SK-N-SH treated with all-trans-retinoic acid at 6 μM for 48 hours (cell line): Measurements from ENCODE around the gene CDC20B.

Experiments used
- ATAC-seq: fragments of 200-7000 bp; cut with Tn5 transposase; 3 replicates; pipeline ENCODE4 v1.9.1; 2020; ENCODE audit warnings: mild to moderate bottlenecking, moderate library complexity
- BACH2 ChIP-seq: fragments of 250-450 bp; sonication (Bioruptor Pico); IDR thresholded peaks from 2 replicates; pipeline ENCODE4 v1.9.0; 2021; ENCODE audit warnings: mild to moderate bottlenecking, borderline replicate concordance
- CREB5 ChIP-seq: fragments of 250-450 bp; sonication (Bioruptor Pico); IDR thresholded peaks from 2 replicates; pipeline ENCODE4 v1.5.1; 2020; ENCODE audit warnings: low read depth, mild to moderate bottlenecking, moderate library complexity
- CSDC2 ChIP-seq: fragments of 250-450 bp; sonication (Bioruptor Pico); IDR thresholded peaks from 2 replicates; pipeline ENCODE4 v1.5.0; 2020; ENCODE audit warnings: mild to moderate bottlenecking, moderate library complexity
- ESRRG ChIP-seq: fragments of 250-450 bp; sonication (Bioruptor Pico); IDR thresholded peaks from 2 replicates; pipeline ENCODE4 v1.6.1; 2021; ENCODE audit warnings: mild to moderate bottlenecking
- GLIS3 ChIP-seq: fragments of 250-450 bp; sonication (Bioruptor Pico); IDR thresholded peaks from 2 replicates; pipeline ENCODE4 v1.5.0; 2020; ENCODE audit warnings: mild to moderate bottlenecking, moderate library complexity
- OSR1 ChIP-seq: fragments of 250-450 bp; sonication (Bioruptor Pico); IDR thresholded peaks from 2 replicates; pipeline ENCODE4 v1.8.0; 2022; ENCODE audit warnings: moderate library complexity, mild to moderate bottlenecking, inconsistent platforms
- PPARA ChIP-seq: fragments of 250-450 bp; sonication (Bioruptor Pico); IDR thresholded peaks from 2 replicates; pipeline ENCODE4 v1.5.0; 2020; ENCODE audit warnings: mild to moderate bottlenecking, borderline replicate concordance
- RARB ChIP-seq: fragments of 250-450 bp; sonication (Bioruptor Pico); IDR thresholded peaks from 2 replicates; pipeline ENCODE4 v1.8.0; 2021; ENCODE audit warnings: mild to moderate bottlenecking, moderate library complexity
- TCF4 ChIP-seq: fragments of 250-450 bp; sonication (Bioruptor Pico); IDR thresholded peaks from 2 replicates; pipeline ENCODE4 v1.8.0; 2021; ENCODE audit warnings: mild to moderate bottlenecking, moderate library complexity, borderline replicate concordance
- TOX ChIP-seq: fragments of 250-450 bp; sonication (Bioruptor Pico); IDR thresholded peaks from 2 replicates; pipeline ENCODE4 v1.8.0; 2021; ENCODE audit warnings: mild to moderate bottlenecking, moderate library complexity, borderline replicate concordance
- ZC3H10 ChIP-seq: fragments of 250-450 bp; sonication (Bioruptor Pico); IDR thresholded peaks from 2 replicates; pipeline ENCODE4 v1.5.1; 2021; ENCODE audit warnings: mild to moderate bottlenecking, moderate library complexity
- ZFP3 ChIP-seq: fragments of 250-450 bp; sonication (Bioruptor Pico); IDR thresholded peaks from 2 replicates; pipeline ENCODE4 v1.5.0; 2020; ENCODE audit warnings: mild to moderate bottlenecking, moderate library complexity
- ZFP30 ChIP-seq: fragments of 450-650 bp; formaldehyde crosslinking; IDR thresholded peaks from 2 replicates; pipeline ENCODE4 v1.5.0; 2022; ENCODE audit warnings: mild to moderate bottlenecking, moderate library complexity
- ZNF565 ChIP-seq: fragments of 450-650 bp; formaldehyde crosslinking; conservative IDR thresholded peaks from 2 replicates; pipeline ENCODE4 v1.5.0; 2020; ENCODE audit warnings: low read depth, mild to moderate bottlenecking, moderate library complexity
- ZNF70 ChIP-seq: fragments of 450-650 bp; formaldehyde crosslinking; IDR thresholded peaks from 2 replicates; pipeline ENCODE4 v1.5.0; 2020; ENCODE audit warnings: mild to moderate bottlenecking, moderate library complexity
- TF ChIP-seq, protein P1 (sequence below): fragments of 250-450 bp; sonication (Bioruptor Pico); IDR thresholded peaks from 2 replicates; pipeline ENCODE4 v1.8.0; 2021; ENCODE audit warnings: low read depth, mild to moderate bottlenecking, moderate library complexity, borderline replicate concordance
- TF ChIP-seq, protein P2 (sequence below): fragments of 250-450 bp; sonication (Bioruptor Pico); IDR thresholded peaks from 2 replicates; pipeline ENCODE4 v1.5.1; 2021; ENCODE audit warnings: mild to moderate bottlenecking, moderate library complexity

CDC20B gene

DNA sequence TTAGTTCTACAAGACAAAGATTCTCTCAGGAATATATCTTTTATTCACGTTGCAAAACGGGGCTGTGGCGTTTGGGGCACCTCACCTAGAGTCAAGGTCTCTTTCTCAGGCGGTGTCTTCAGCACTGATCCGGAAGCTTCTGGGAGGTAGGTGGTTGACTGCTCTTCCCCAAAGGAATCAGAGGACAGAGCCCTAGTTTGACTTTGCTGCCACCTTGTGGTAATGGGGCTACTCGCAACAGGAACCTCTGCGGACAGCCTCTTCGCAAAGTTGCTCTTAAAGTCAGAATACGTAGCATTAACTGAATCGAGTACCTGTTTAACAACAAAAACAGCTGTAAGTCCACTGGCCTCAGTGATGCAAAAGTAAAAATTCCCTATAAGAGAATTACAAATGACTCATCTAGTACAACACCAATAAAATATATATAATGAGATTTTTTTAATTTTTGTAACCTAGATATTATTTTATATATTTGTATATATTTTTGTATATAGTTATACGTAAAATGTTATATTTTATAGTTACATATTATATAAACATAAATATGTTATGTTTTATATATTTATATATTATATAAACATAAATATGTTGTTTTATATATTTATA lies 26.3 kb downstream of the CDC20B start:
- peak; percentile 98 for ATAC-seq
- TF ChIP-seq TCF4 (CRISPR knock-in tag) (no peak), ZC3H10 (no peak), ZNF565 (CRISPR knock-in tag) (no peak), CSDC2 (CRISPR knock-in tag) (no peak), ZFP30 (CRISPR knock-in tag) (no peak)
- TF ChIP-seq, all 23 proteins: peak for 0

- TF ChIP-seq CSDC2 (CRISPR knock-in tag) (no peak), ZNF70 (CRISPR knock-in tag) (no peak), ZFP3 (CRISPR knock-in tag) (no peak), ZNF565 (CRISPR knock-in tag) (no peak), CREB5 (CRISPR knock-in tag) (no peak)
- TF ChIP-seq, protein P1, sequence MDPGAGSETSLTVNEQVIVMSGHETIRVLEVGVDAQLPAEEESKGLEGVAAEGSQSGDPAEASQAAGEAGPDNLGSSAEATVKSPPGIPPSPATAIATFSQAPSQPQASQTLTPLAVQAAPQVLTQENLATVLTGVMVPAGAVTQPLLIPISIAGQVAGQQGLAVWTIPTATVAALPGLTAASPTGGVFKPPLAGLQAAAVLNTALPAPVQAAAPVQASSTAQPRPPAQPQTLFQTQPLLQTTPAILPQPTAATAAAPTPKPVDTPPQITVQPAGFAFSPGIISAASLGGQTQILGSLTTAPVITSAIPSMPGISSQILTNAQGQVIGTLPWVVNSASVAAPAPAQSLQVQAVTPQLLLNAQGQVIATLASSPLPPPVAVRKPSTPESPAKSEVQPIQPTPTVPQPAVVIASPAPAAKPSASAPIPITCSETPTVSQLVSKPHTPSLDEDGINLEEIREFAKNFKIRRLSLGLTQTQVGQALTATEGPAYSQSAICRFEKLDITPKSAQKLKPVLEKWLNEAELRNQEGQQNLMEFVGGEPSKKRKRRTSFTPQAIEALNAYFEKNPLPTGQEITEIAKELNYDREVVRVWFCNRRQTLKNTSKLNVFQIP (CRISPR knock-in tag): no peak
- ATAC-seq: peak; percentile 24; the same call in 1 of the 3 replicates
These were observed 26.9 kb downstream of the CDC20B start for GRCh38 chr5:55146080-55146479.

- ATAC-seq: no peak
- TF ChIP-seq ZNF565 (CRISPR knock-in tag) (no peak), OSR1 (CRISPR knock-in tag) (no peak), ZC3H10 (no peak), TOX (CRISPR knock-in tag) (no peak), TCF4 (CRISPR knock-in tag) (no peak), RARB (no peak), BACH2 (no peak), ZFP30 (CRISPR knock-in tag) (no peak), PPARA (no peak)
- TF ChIP-seq, protein P2, sequence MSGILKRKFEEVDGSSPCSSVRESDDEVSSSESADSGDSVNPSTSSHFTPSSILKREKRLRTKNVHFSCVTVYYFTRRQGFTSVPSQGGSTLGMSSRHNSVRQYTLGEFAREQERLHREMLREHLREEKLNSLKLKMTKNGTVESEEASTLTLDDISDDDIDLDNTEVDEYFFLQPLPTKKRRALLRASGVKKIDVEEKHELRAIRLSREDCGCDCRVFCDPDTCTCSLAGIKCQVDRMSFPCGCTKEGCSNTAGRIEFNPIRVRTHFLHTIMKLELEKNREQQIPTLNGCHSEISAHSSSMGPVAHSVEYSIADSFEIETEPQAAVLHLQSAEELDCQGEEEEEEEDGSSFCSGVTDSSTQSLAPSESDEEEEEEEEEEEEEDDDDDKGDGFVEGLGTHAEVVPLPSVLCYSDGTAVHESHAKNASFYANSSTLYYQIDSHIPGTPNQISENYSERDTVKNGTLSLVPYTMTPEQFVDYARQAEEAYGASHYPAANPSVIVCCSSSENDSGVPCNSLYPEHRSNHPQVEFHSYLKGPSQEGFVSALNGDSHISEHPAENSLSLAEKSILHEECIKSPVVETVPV (CRISPR knock-in tag): no peak
- TF ChIP-seq, all 23 proteins: peak for 0
These were observed 29.4 kb downstream of the CDC20B start for GRCh38 chr5:55143624-55144023.

DNA sequence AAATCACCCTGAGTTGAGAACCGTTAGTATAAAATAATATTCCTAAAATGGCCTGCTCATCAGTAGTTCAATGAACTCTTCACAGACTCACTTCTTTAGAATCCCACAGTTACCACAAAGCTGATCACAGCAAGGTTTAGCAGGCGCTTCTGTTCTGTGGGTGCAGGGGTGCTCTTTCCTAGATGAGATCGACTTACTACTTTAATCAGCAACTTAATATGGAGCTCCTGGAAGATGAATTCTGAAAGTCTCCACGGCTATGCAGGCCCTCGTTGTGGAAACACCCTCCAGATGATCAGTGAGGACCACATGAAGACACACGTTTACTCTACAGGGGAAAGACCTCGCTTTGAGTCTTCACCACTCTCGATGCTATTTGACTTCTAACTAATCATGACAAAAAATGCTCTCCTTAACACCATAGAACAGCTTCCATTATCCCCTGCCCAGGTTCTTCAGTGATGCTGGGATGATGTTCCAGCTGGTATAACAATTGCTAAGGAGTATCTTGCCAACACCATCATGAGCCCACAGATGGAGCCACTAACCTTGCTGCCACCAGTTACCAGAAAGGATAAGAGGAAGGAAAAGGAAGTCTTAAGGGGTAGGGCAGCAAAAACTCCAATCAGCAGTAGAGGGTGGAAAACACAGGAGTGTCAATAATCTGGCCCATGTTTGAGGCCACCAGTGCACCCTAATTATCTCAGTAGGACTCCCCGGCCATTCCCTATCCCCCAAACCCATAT lies 30.9 kb downstream of the CDC20B start:
- ATAC-seq: no peak
- TF ChIP-seq TOX (CRISPR knock-in tag) (no peak), ESRRG (CRISPR knock-in tag) (no peak), OSR1 (CRISPR knock-in tag) (no peak), TCF4 (CRISPR knock-in tag) (no peak), GLIS3 (CRISPR knock-in tag) (no peak), ZNF70 (CRISPR knock-in tag) (no peak), ZC3H10 (no peak), ZFP3 (CRISPR knock-in tag) (no peak)
- TF ChIP-seq, protein P2 (CRISPR knock-in tag): no peak

- ATAC-seq: no peak
- no peak for TF ChIP-seq ZFP3 (CRISPR knock-in tag)
- no peak for TF ChIP-seq TOX (CRISPR knock-in tag)
- TF ChIP-seq, protein P1 (CRISPR knock-in tag): no peak
- TF ChIP-seq TCF4 (CRISPR knock-in tag): no peak
- TF ChIP-seq, protein P2 (CRISPR knock-in tag): no peak
- no peak for TF ChIP-seq ZNF70 (CRISPR knock-in tag)
- no peak for TF ChIP-seq BACH2
- TF ChIP-seq ZFP30 (CRISPR knock-in tag): no peak
- TF ChIP-seq ZNF565 (CRISPR knock-in tag): no peak
- TF ChIP-seq ESRRG (CRISPR knock-in tag): no peak
These were observed 31.9 kb downstream of the CDC20B start for GRCh38 chr5:55140908-55141665.
